Measurements from ENCODE around the gene LYSMD4. TPM values are rescaled to one million over a fixed set of nuclear protein-coding genes. Genes with fewer than 3 reads are reported as not detected.
A peak's percentile ranks its signal among the peaks of the same experiment; 100 is the strongest.

Gene LYSMD4
- total and polyA plus RNA-seq, 4 donors: 3.9 to 12.1 (median 7.2) TPM

DNA sequence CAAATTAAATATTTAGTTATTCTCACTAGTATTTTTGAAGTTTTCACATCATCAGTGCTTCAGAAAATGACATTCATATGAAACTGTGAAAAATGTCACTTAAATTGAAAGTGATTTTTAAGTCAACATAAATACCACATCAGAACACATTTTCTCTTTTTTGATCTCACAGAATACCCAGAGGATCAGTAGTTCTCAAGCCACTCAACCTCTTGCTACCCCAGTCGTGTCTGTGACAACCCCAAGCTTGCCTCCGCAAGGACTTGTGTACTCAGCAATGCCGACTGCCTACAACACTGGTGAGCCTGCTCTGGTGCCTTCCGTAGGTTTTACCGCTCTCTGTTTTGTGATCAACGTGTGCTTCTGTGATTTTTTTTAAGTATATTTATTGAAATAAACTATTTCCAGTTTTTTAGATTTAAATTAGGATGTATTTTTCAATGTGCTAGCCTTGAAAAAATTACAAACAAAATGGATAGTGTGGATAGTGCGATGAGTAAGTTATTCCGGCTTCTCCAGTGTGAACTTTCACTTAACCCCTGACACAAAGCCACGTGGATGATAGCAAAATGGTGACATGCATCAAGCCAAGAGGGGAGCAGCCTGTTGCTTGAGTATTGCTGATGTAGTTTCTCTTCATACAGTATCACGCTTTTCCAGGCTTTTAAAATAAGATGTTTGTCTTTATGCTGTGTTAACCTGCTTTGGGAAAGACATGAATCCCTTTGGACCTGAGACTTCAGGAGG, 26.5 kb downstream of the LYSMD4 start:
- 79% methylated on average over 10 of the region's 10 CpGs for WGBS
- Histone ChIP-seq H3K4me1 (ENCODE audit: control insufficient read depth in 4 of 4, insufficient read depth in 4 of 4, low read length in 3 of 4) (peaks cover 4 to 17% (median 11%) of the 10 kb centered on the region in 4 donors), H3K9ac (ENCODE audit: low read depth in 1 of 2, low read length in 2 of 2) (peak overlapping the region in 1 of 2 donors; percentile 42)

GRCh38 chr15:99704444-99704838, 28.8 kb downstream of the LYSMD4 start:
- H3K9ac ChIP-seq (ENCODE audit: low read depth in 1 of 2, low read length in 2 of 2): peak overlapping the region; percentile 58 to 95
- no peaks in the 10 kb centered on the region for H3K27me3 ChIP-seq (ENCODE audit: control insufficient read depth in 4 of 4, insufficient read depth in 4 of 4, low read length in 3 of 4)
- no peak for TF ChIP-seq SP1 (IDR thresholded peaks at IDR 0.05)
- no peak for TF ChIP-seq GABPA (IDR thresholded peaks at IDR 0.05 in 1 of 2, conservative IDR thresholded peaks at IDR 0.05 in 1 of 2)
- TF ChIP-seq, protein P1, sequence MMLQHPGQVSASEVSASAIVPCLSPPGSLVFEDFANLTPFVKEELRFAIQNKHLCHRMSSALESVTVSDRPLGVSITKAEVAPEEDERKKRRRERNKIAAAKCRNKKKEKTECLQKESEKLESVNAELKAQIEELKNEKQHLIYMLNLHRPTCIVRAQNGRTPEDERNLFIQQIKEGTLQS (IDR thresholded peaks at IDR 0.05): no peak
- no peak for TF ChIP-seq ZBTB33 (IDR thresholded peaks at IDR 0.05)
- TF ChIP-seq YY1 (IDR thresholded peaks at IDR 0.05): no peak
- TF ChIP-seq JUND (IDR thresholded peaks at IDR 0.05): no peak
- peak; percentile 93 to 97 for TF ChIP-seq RAD21 (IDR thresholded peaks at IDR 0.05)
- TF ChIP-seq, protein P2, sequence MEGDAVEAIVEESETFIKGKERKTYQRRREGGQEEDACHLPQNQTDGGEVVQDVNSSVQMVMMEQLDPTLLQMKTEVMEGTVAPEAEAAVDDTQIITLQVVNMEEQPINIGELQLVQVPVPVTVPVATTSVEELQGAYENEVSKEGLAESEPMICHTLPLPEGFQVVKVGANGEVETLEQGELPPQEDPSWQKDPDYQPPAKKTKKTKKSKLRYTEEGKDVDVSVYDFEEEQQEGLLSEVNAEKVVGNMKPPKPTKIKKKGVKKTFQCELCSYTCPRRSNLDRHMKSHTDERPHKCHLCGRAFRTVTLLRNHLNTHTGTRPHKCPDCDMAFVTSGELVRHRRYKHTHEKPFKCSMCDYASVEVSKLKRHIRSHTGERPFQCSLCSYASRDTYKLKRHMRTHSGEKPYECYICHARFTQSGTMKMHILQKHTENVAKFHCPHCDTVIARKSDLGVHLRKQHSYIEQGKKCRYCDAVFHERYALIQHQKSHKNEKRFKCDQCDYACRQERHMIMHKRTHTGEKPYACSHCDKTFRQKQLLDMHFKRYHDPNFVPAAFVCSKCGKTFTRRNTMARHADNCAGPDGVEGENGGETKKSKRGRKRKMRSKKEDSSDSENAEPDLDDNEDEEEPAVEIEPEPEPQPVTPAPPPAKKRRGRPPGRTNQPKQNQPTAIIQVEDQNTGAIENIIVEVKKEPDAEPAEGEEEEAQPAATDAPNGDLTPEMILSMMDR (IDR thresholded peaks at IDR 0.05; ENCODE audit: low read depth, low read length, missing input control): peak; percentile 79
- no peak for TF ChIP-seq TAF1 (conservative IDR thresholded peaks at IDR 0.05)
- H3K27ac ChIP-seq (ENCODE audit: low read depth in 1 of 2, low read length in 2 of 2): peak overlapping the region; percentile 83 to 97
- no peaks in the 10 kb centered on the region for H3K9me3 ChIP-seq (ENCODE audit: control insufficient read depth in 4 of 4, low read length in 3 of 4)
- H3K4me1 ChIP-seq (ENCODE audit: control insufficient read depth in 4 of 4, insufficient read depth in 4 of 4, low read length in 3 of 4): peaks cover 4 to 17% (median 11%) of the 10 kb centered on the region in 4 donors
- WGBS: 31% methylated on average over 3 of the region's 3 CpGs
- H3K36me3 ChIP-seq (ENCODE audit: control insufficient read depth in 4 of 4, insufficient read depth in 3 of 4, low read depth in 1 of 4, low read length in 3 of 4): no peaks in the 10 kb centered on the region
- H3K4me3 ChIP-seq (ENCODE audit: low read depth in 1 of 3, low read length in 3 of 3): no peak overlapping the region
- DNase-seq (ENCODE audit: low spot score): no peak

More for the DNA sequence above, 26.5 kb downstream of the LYSMD4 start:
- no peak overlapping the region for H3K4me3 ChIP-seq (ENCODE audit: low read depth in 1 of 3, low read length in 3 of 3)
- no peak for DNase-seq (ENCODE audit: low spot score)
- TF ChIP-seq ZBTB33 (IDR thresholded peaks at IDR 0.05) (no peak), RXRA (IDR thresholded peaks at IDR 0.05) (no peak), EGR1 (IDR thresholded peaks at IDR 0.05; ENCODE audit: low read depth in 2 of 2) (no peak), JUND (IDR thresholded peaks at IDR 0.05) (peak in 1 of 2 donors; percentile 21)
- peaks cover 3 to 12% (median 9%) of the 10 kb centered on the region in 4 donors for H3K36me3 ChIP-seq (ENCODE audit: control insufficient read depth in 4 of 4, insufficient read depth in 3 of 4, low read depth in 1 of 4, low read length in 3 of 4)
- H3K9me3 ChIP-seq (ENCODE audit: control insufficient read depth in 4 of 4, low read length in 3 of 4): no peaks in the 10 kb centered on the region
- no peaks in the 10 kb centered on the region for H3K27me3 ChIP-seq (ENCODE audit: control insufficient read depth in 4 of 4, insufficient read depth in 4 of 4, low read length in 3 of 4)
- peak overlapping the region; percentile 25 to 80 for H3K27ac ChIP-seq (ENCODE audit: low read depth in 1 of 2, low read length in 2 of 2)

Data from liver (tissue), 9 donors.